Spleen (tissue), 11 donors: ENCODE measurements around the gene TMEM30B. TPM values are rescaled to one million over a fixed set of nuclear protein-coding genes. Genes with fewer than 3 reads are reported as not detected.

Experiments used
- DNase-seq: peaks from one replicate; pipeline ENCODE4 v3.0.0-alpha.2; 2020
- H3K27ac ChIP-seq, 8 donors: fragments of 200-600 bp; sonication (generic) in 7 of 8; 1 replicate in 4 of 8; 2 replicates in 4 of 8; pipeline versions ENCODE4 v1.5.0 to v1.8.0; 2016 to 2021; ENCODE audit warnings: inconsistent platforms in 4 of 8, mild to moderate bottlenecking in 4 of 8, moderate library complexity in 1 of 8
- H3K27me3 ChIP-seq, 7 donors: fragments of 200-600 bp; sonication (generic) in 6 of 7; replicated peaks in 1 of 7; 1 replicate in 4 of 7; 2 replicates in 3 of 7; pipeline versions ENCODE4 v1.5.0 to v1.8.0; 2016 to 2021; ENCODE audit warnings: inconsistent platforms in 3 of 7, mild to moderate bottlenecking in 1 of 7
- H3K36me3 ChIP-seq, 6 donors: fragments of 200-600 bp; sonication (generic) in 5 of 6; 1 replicate in 4 of 6; 2 replicates in 2 of 6; pipeline versions ENCODE4 v1.5.0 to v1.8.0; 2016 to 2021; ENCODE audit warnings: inconsistent platforms in 2 of 6
- H3K4me1 ChIP-seq, 6 donors: fragments of 200-600 bp; sonication (generic) in 5 of 6; 1 replicate in 3 of 6; 2 replicates in 3 of 6; pipeline versions ENCODE4 v1.5.0 to v1.8.0; 2016 to 2021; ENCODE audit warnings: inconsistent platforms in 3 of 6
- H3K4me3 ChIP-seq, 8 donors: fragments of 200-600 bp; sonication (generic) in 7 of 8; 1 replicate in 4 of 8; 2 replicates in 4 of 8; pipeline versions ENCODE4 v1.5.0 to v1.8.0; 2016 to 2021; ENCODE audit warnings: inconsistent platforms in 4 of 8, mild to moderate bottlenecking in 4 of 8, moderate library complexity in 2 of 8
- H3K9me3 ChIP-seq, 8 donors: fragments of 200-600 bp; sonication (generic) in 7 of 8; 1 replicate in 4 of 8; 2 replicates in 4 of 8; pipeline versions ENCODE4 v1.5.0 to v1.8.0; 2016 to 2021; ENCODE audit warnings: inconsistent platforms in 4 of 8
- POLR2A ChIP-seq, 3 donors: fragments of 450-650 bp; IDR thresholded peaks; one replicate each; pipeline ENCODE4 v1.5.1; 2017; ENCODE audit warnings: antibody characterized with exemption in 3 of 3, mild to moderate bottlenecking in 1 of 3
- POLR2AphosphoS5 ChIP-seq, 3 donors: sonication (generic); formaldehyde crosslinking; IDR thresholded peaks; one replicate each; pipeline ENCODE4 v1.5.1; 2017; ENCODE audit warnings: antibody characterized with exemption in 3 of 3
- WGBS, 5 donors: extraction: QIAGEN DNeasy Blood & Tissue Kit in 3 of 5; methylation state at CpG; one replicate each; pipeline versions ENCODE4 v1.1.5 to v1.1.7; 2013 to 2018; 5-methylcytosine and 5-hydroxymethylcytosine counted together
- intact Hi-C: fragments of 100-400 bp; cut with DNase I; formaldehyde crosslinking; loops from one replicate; pipeline ENCODE4 v1.15.0; 2023; ENCODE audit warnings: low total_unique reads
- polyA plus RNA-seq, 3 donors: library from polyadenylated mRNA; stranded (reverse); fragments of 200-250 nt; gene quantifications; one replicate each; pipeline ENCODE4 v1.2.1, GENCODE V29; 2013
- total RNA-seq, 7 donors: library from RNA; depleted of rRNA in 3 of 7; stranded (reverse); fragments of >200 nt in 3 of 7; fragmentation: NEBNext Ultra II Directional in 4 of 7; extraction: Animal tissue kit (Norgen Biotek cat#: 25700) in 4 of 7; gene quantifications; one replicate each; pipeline versions ENCODE4 v1.1.0 to v1.2.1, GENCODE V29; 2016 to 2021
- TF ChIP-seq, protein P1 (sequence below), 11 experiments: fragments of 200-600 bp in 7 of 11; fragments of 450-650 bp in 4 of 11; sonication (generic) in 4 of 11; IDR thresholded peaks in 8 of 11; conservative IDR thresholded peaks in 3 of 11; 1 replicate in 7 of 11; 2 replicates in 4 of 11; pipeline versions ENCODE4 v1.4.0 to v1.8.0; 2016 to 2021; ENCODE audit warnings: antibody characterized with exemption in 11 of 11, inconsistent platforms in 4 of 11, mild to moderate bottlenecking in 1 of 11
- donor health status: healthy with polysubstance abuse.
- donor health status: DM: no; HTN: no; CAD: no; lungs with moderate emphysema.
- donor health status: DM: no; HTN: no; CAD: no.
- donor health status: Bipolar disorder and iron deficiency.
- donor health status: healthy.
- donor health status: DM: no; HTN: no; CAD: no.
- donor health status: DM: yes; HTN: yes; CAD: no.

Gene TMEM30B
- total and polyA plus RNA-seq, 10 donors, result 0.17 to 1.0 (median 0.59) TPM

DNA sequence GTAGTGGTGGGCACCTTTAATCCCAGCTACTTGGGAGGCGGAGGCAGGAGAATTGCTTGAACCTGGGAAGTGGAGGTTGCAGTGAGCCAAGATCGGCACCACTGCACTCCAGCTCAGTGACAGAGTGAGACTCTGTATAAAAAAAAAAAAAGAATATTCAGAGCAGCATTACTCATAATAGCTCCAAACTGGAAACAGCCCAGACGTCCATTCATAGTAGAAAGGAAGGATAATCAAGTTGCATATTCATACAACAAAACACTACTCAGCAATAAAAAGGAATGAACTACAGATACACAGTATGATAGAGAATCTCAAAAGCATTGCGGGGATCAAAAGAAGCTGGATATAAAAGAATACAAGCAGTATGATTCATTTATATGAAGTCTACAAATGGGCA is 19.1 kb downstream of the TMEM30B start:
- 78 to 95% (median 89%) methylated on average over 4 of the region's 4 CpGs for WGBS, 5 donors
- intact Hi-C loops, result no loop called here
- DNase-seq, result no peak
- Histone ChIP-seq H3K4me1 (peaks cover 0 to under 1% (median 0%) of the 10 kb centered on the region in 6 donors), H3K36me3 (no peaks in the 10 kb centered on the region), H3K27ac (no peak overlapping the region), H3K4me3 (no peak overlapping the region), H3K9me3 (no peaks in the 10 kb centered on the region), H3K27me3 (peaks cover 0 to 31% (median 4%) of the 10 kb centered on the region in 7 donors)
- TF ChIP-seq POLR2AphosphoS5 (IDR thresholded peaks at IDR 0.05) (no peak), POLR2A (IDR thresholded peaks at IDR 0.05) (no peak)
- TF ChIP-seq, protein P1, sequence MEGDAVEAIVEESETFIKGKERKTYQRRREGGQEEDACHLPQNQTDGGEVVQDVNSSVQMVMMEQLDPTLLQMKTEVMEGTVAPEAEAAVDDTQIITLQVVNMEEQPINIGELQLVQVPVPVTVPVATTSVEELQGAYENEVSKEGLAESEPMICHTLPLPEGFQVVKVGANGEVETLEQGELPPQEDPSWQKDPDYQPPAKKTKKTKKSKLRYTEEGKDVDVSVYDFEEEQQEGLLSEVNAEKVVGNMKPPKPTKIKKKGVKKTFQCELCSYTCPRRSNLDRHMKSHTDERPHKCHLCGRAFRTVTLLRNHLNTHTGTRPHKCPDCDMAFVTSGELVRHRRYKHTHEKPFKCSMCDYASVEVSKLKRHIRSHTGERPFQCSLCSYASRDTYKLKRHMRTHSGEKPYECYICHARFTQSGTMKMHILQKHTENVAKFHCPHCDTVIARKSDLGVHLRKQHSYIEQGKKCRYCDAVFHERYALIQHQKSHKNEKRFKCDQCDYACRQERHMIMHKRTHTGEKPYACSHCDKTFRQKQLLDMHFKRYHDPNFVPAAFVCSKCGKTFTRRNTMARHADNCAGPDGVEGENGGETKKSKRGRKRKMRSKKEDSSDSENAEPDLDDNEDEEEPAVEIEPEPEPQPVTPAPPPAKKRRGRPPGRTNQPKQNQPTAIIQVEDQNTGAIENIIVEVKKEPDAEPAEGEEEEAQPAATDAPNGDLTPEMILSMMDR (IDR thresholded peaks at IDR 0.05 in 8 of 11, conservative IDR thresholded peaks at IDR 0.05 in 3 of 11), result no peak

GRCh38 chr14:61260939-61261776 is 20.0 kb downstream of the TMEM30B start:
- no peak overlapping the region for H3K27ac ChIP-seq
- intact Hi-C loops, result no loop called here
- no peak for DNase-seq
- peaks cover 0 to 22% (median 0%) of the 10 kb centered on the region in 7 donors for H3K27me3 ChIP-seq
- H3K9me3 ChIP-seq, result no peaks in the 10 kb centered on the region
- WGBS, 5 donors, result 84 to 92% (median 86%) methylated on average over 8 of the region's 8 CpGs
- TF ChIP-seq POLR2AphosphoS5 (IDR thresholded peaks at IDR 0.05) (no peak), POLR2A (IDR thresholded peaks at IDR 0.05) (no peak)
- TF ChIP-seq, protein P1 (IDR thresholded peaks at IDR 0.05 in 8 of 11, conservative IDR thresholded peaks at IDR 0.05 in 3 of 11), result no peak
- no peak overlapping the region for H3K4me3 ChIP-seq
- peaks cover 0 to 3% (median 0%) of the 10 kb centered on the region in 6 donors for H3K4me1 ChIP-seq
- no peaks in the 10 kb centered on the region for H3K36me3 ChIP-seq

- H3K4me1 ChIP-seq, result peaks cover 0 to 3% (median 0%) of the 10 kb centered on the region in 6 donors
- WGBS, 5 donors, result 44 to 70% (median 54%) methylated on average over 4 of the region's 4 CpGs
- no peak overlapping the region for H3K4me3 ChIP-seq
- no peaks in the 10 kb centered on the region for H3K36me3 ChIP-seq
- no peaks in the 10 kb centered on the region for H3K9me3 ChIP-seq
- H3K27ac ChIP-seq, result no peak overlapping the region
- intact Hi-C loops, result loop anchor here (10.0 kb wide), 2 partner anchors 234 to 904 kb away; no protein-coding TSS in a partner anchor
- DNase-seq, result no peak
- no peak for TF ChIP-seq POLR2AphosphoS5 (IDR thresholded peaks at IDR 0.05)
- no peaks in the 10 kb centered on the region for H3K27me3 ChIP-seq
Measured at GRCh38 chr14:61258985-61259384, 22.2 kb downstream of the TMEM30B start.

DNA sequence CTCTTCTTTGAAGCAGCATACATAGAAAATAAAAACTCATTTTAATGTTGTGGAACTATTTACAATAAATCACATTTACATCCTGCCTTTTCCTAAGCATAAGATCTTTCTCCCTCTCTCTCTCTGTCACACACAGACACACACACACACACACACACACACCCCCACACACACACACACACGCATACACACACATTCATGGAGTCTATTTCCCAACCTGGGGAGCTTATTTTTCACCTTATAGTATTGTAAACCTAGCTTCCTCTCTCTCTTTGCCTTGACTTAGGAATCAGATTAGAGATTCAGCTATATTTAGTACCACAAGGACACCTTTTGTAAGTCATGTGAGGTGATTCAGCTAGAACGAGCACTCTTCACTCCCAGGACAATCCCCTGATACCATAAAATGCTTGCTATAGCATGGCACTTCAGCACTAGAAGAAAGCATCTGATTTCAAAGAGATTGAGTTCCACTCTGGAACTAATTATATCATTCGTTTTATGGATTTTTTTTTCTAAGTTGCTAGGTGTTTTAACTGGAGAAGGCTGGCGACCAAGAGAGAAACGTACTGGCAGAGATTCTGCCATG is 23.6 kb downstream of the TMEM30B start:
- no peak overlapping the region for H3K27ac ChIP-seq
- H3K27me3 ChIP-seq, result no peaks in the 10 kb centered on the region
- no peaks in the 10 kb centered on the region for H3K36me3 ChIP-seq
- TF ChIP-seq POLR2AphosphoS5 (IDR thresholded peaks at IDR 0.05) (no peak), POLR2A (IDR thresholded peaks at IDR 0.05) (no peak)
- TF ChIP-seq, protein P1 (IDR thresholded peaks at IDR 0.05 in 8 of 11, conservative IDR thresholded peaks at IDR 0.05 in 3 of 11), result no peak
- DNase-seq, result no peak
- H3K4me1 ChIP-seq, result peaks cover 0 to 12% (median 7%) of the 10 kb centered on the region in 6 donors
- H3K9me3 ChIP-seq, result no peaks in the 10 kb centered on the region
- no peak overlapping the region for H3K4me3 ChIP-seq
- intact Hi-C loops, result loop anchor here (10.0 kb wide), 2 partner anchors 233 to 903 kb away; no protein-coding TSS in a partner anchor
- 56 to 72% (median 69%) methylated on average over 5 of the region's 5 CpGs for WGBS, 5 donors
